Effector memory CD8-positive, alpha-beta T cell (primary cell): ENCODE data around the gene SERPINE1.
A peak's percentile ranks its signal among the peaks of the same experiment; 100 is the strongest.
"Not testable (repeated sequence)": the region's sequence is repeated elsewhere in the genome, so short reads cannot be mapped to it uniquely, and the experiment has no call there.

Experiments used
- ATAC-seq: fragments of 150-1000 bp; cut with Tn5 transposase; replicated peaks from 2 replicates; pipeline ENCODE4 v1.10.0; 2021; ENCODE audit warnings: mild to moderate bottlenecking, moderate library complexity
- DNase-seq, 3 experiments: peaks; one replicate each; pipeline ENCODE4 v3.0.0; 2021
- H3K27ac Mint-ChIP-seq, 2 donors: one replicate each; pipeline ENCODE4 v1.8.0; 2022; ENCODE audit warnings: mild to moderate bottlenecking in 2 of 2, mixed read lengths in 2 of 2, moderate library complexity in 2 of 2
- H3K27me3 Mint-ChIP-seq, 2 donors: one replicate each; pipeline ENCODE4 v1.8.0; 2022; ENCODE audit warnings: mixed read lengths in 2 of 2
- H3K36me3 Mint-ChIP-seq: one replicate; pipeline ENCODE4 v1.8.0; 2022; ENCODE audit warnings: mild to moderate bottlenecking, moderate library complexity, mixed read lengths; ENCODE audit not compliant: insufficient read depth
- H3K4me1 Mint-ChIP-seq, 2 donors: one replicate each; pipeline ENCODE4 v1.8.0; 2022; ENCODE audit warnings: low read depth in 2 of 2, mixed read lengths in 2 of 2
- H3K4me3 Mint-ChIP-seq, 2 donors: one replicate each; pipeline ENCODE4 v1.8.0; 2022; ENCODE audit warnings: mild to moderate bottlenecking in 2 of 2, mixed read lengths in 2 of 2, moderate library complexity in 2 of 2
- H3K9me3 Mint-ChIP-seq, 2 donors: one replicate each; pipeline ENCODE4 v1.8.0; 2022; ENCODE audit warnings: mixed read lengths in 2 of 2
- total RNA-seq, 9 experiments: gene quantifications; one replicate each; lab custom pipeline; 2026; lab: John Stamatoyannopoulos, UW

SERPINE1 gene
- total RNA-seq, result 0.07 to 4.6 (median 0.51) reads per million in 9 experiments

DNA sequence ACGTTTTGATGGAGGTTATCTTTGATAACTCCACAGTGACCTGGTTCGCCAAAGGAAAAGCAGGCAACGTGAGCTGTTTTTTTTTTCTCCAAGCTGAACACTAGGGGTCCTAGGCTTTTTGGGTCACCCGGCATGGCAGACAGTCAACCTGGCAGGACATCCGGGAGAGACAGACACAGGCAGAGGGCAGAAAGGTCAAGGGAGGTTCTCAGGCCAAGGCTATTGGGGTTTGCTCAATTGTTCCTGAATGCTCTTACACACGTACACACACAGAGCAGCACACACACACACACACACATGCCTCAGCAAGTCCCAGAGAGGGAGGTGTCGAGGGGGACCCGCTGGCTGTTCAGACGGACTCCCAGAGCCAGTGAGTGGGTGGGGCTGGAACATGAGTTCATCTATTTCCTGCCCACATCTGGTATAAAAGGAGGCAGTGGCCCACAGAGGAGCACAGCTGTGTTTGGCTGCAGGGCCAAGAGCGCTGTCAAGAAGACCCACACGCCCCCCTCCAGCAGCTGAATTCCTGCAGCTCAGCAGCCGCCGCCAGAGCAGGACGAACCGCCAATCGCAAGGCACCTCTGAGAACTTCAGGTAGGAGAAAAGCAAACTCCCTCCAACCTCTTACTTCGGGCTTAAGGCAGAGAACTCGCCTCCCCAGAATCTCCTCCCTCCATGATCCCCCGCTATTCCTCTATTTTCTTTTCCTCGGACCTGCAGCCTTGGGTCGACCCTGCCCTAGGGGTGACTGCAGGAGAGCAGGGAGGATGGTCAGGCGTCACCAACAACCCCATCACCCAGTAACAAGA is at the start of gene SERPINE1:
Gene SERPINE1 (plus strand): TSS at position 454 of the 809 bp plus-strand sequence. CDS start 1,290 bp downstream, outside the sequence.
- Mint-ChIP-seq H3K4me3 (peak within 1 kb of the TSS; percentile 64 to 74), H3K4me1 (peaks cover 25 to 30% of the 10 kb centered on the region in 2 donors)

DNA sequence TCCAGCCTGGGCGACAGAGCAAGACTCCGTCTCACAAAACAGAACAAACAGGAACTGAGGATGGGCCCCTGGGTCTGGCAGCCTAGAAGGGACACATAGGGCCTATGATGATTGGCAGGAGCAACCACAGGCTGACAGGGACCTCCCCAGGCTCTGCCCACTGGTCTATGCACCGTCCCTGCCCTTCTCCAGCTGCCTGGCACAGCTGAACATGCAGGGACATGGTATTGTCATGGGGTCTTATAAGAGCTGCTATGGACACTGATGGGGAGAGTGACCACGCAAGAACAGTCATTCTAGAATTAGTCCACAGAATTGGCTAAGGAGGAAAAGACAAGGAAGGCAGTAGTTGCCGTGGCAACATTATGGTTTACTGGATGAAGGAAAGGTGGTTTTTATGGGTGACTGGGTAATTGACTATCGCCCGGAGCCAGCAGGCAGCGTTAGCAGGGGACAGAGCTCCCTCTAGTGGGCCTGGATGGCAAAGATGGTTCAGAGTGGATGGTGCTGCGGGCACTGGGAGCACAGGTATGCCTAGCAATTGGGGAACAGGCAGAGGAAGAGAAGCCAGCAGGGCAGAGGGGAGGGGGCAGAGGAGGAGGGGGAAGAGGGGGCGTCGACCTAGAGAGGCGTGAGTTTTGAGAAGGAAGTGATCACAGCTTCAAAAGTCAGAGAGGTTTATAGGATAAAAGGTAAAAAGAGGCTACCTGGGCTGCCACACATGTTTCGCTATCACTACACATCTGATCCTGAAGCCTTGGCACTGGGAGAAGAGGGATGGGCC is 49.4 kb upstream of the SERPINE1 start:
- Mint-ChIP-seq H3K27me3 (peaks cover 18 to 24% of the 10 kb centered on the region in 2 donors), H3K27ac (no peak overlapping the region), H3K36me3 (peaks cover 8% of the 10 kb centered on the region)

More for the DNA sequence above, at the start of gene SERPINE1:
- peak within 1 kb of the TSS; percentile 20 to 63 for H3K27ac Mint-ChIP-seq
- H3K27me3 Mint-ChIP-seq, result peaks cover 49 to 77% of the 10 kb centered on the region in 2 donors
- H3K9me3 Mint-ChIP-seq, result no peaks in the 10 kb centered on the region
- peak; percentile 82 for ATAC-seq
- DNase-seq, result peak; percentile 37 to 43 (median 39)
- no peaks in the 10 kb centered on the region for H3K36me3 Mint-ChIP-seq

DNA sequence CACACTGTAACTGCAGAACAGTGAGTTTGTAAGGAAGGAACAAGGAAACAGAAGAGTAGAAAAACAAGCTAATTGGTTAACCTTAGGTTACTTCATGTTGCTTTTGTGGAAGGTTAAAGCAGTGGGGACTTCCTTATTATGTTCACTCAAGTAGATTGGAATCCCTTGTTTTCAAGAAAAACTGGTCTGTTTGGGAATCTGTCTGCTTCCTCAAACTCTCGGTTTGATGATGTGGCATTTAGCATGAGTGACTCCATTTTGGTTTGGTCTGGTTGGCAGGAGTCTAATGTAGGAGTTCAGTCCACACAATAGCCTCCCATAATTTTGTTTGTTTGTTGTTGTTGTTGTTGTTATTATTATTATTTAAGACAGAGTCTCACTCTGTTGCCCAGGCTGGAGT is 45.5 kb upstream of the SERPINE1 start:
- ATAC-seq (no peak), DNase-seq (no peak)
- H3K9me3 Mint-ChIP-seq, result no peaks in the 10 kb centered on the region
- H3K4me3 Mint-ChIP-seq, result no peak overlapping the region
- H3K36me3 Mint-ChIP-seq, result peaks cover 7% of the 10 kb centered on the region
- peak overlapping the region in 1 of 2 donors; percentile 5 for H3K27ac Mint-ChIP-seq
- H3K27me3 Mint-ChIP-seq, result peaks cover 0 to 15% of the 10 kb centered on the region in 2 donors
- H3K4me1 Mint-ChIP-seq, result peaks cover 14% of the 10 kb centered on the region in 2 donors

More for the DNA sequence above, 49.4 kb upstream of the SERPINE1 start:
- ATAC-seq, result peak; percentile 99
- Mint-ChIP-seq H3K4me3 (no peak overlapping the region), H3K9me3 (no peaks in the 10 kb centered on the region), H3K4me1 (peaks cover 0 to 4% of the 10 kb centered on the region in 2 donors)
- peak; percentile 79 to 86 (median 82) for DNase-seq

DNA sequence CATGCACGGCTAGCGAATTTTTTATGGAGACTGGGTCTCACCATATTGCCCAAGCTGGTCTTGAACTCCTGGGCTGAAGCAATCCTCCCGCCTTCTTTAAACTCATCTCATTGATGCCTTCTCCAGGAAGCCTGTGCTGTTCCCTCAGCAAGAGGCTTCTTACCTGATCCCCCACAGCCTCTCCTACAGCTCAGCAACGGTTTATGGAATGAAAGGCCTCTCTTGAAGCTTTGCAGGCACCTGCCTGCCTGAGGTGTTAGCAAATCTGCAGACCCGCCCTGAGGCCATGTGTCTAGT is 42.1 kb upstream of the SERPINE1 start:
- Mint-ChIP-seq H3K4me1 (peaks cover 24 to 29% of the 10 kb centered on the region in 2 donors), H3K27ac (peak overlapping the region; percentile 99 to 100), H3K27me3 (no peaks in the 10 kb centered on the region), H3K4me3 (peak overlapping the region; percentile 97 to 99), H3K9me3 (no peaks in the 10 kb centered on the region), H3K36me3 (peaks cover 25% of the 10 kb centered on the region)
- no peak for ATAC-seq
- DNase-seq, result no peak

DNA sequence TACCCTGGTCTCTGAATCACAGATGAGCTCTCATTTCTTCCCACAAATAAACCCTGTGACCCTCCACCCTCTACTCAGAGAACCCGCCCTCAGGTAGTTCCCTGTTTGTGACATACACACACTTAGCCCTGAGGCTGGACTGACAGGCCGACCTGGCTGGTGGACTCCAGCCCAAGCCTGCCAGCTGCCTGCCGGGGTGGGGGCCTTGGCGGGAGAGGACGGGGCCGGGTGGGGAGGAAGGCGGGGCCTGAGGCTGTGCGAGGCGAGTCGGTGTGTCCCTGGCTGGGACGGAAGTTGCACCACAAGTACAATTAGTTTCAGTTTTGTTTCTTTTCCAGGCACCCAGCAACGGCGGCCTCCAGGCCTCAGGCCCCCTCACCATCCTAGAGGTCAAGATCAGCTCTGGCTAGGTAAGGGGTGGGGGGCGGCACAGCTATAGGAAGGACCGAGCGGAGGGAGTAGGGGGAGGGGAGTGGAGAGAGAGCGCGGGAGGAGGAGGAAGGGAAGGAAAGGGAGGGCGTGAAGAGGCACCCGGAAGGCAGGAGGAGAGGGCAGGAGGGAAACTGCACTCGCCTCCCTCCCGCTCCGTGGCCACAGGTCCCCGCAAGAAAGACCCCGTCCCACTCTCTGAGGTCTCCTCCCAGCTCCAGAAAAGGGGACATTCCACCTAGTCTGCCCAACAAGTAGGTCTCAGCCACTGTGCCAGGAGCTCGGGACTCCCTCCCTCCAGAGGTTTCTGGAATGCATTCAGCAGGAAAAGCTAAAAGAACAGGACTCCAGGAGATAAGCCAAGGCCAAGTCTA is 41.5 kb upstream of the SERPINE1 start, which contains the start of gene TRIM56:
Gene TRIM56 (plus strand): TSS at position 320 of the 803 bp plus-strand sequence. CDS start 1,832 bp downstream, outside the sequence.
- no peaks in the 10 kb centered on the region for H3K27me3 Mint-ChIP-seq
- ATAC-seq (peak; percentile 94), DNase-seq (peak; percentile 61 to 69 (median 64))
- H3K4me3 Mint-ChIP-seq, result peak within 1 kb of the TSS; percentile 97 to 99
- H3K27ac Mint-ChIP-seq, result peak within 1 kb of the TSS; percentile 99 to 100
- H3K9me3 Mint-ChIP-seq, result no peaks in the 10 kb centered on the region
- peaks cover 25 to 31% of the 10 kb centered on the region in 2 donors for H3K4me1 Mint-ChIP-seq
- H3K36me3 Mint-ChIP-seq, result peaks cover 30% of the 10 kb centered on the region

DNA sequence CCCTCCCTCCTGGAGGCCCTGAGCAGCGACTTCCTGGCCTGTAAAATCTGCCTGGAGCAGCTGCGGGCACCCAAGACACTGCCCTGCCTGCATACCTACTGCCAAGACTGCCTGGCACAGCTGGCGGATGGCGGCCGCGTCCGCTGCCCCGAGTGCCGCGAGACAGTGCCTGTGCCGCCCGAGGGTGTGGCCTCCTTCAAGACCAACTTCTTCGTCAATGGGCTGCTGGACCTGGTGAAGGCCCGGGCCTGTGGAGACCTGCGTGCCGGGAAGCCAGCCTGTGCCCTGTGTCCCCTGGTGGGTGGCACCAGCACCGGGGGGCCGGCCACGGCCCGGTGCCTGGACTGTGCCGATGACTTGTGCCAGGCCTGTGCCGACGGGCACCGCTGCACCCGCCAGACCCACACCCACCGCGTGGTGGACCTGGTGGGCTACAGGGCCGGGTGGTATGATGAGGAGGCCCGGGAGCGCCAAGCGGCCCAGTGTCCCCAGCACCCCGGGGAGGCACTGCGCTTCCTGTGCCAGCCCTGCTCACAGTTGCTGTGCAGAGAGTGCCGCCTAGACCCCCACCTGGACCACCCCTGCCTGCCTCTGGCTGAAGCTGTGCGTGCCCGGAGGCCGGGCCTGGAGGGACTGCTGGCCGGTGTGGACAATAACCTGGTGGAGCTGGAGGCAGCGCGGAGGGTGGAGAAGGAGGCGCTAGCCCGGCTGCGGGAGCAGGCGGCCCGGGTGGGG is 39.4 kb upstream of the SERPINE1 start:
- peak overlapping the region; percentile 35 to 62 for H3K27ac Mint-ChIP-seq
- peaks cover 30 to 39% of the 10 kb centered on the region in 2 donors for H3K4me1 Mint-ChIP-seq
- H3K36me3 Mint-ChIP-seq, result peaks cover 37% of the 10 kb centered on the region
- H3K4me3 Mint-ChIP-seq, result peak overlapping the region; percentile 23 to 99
- no peaks in the 10 kb centered on the region for H3K27me3 Mint-ChIP-seq
- H3K9me3 Mint-ChIP-seq, result no peaks in the 10 kb centered on the region
- DNase-seq (no peak), ATAC-seq (no peak)

DNA sequence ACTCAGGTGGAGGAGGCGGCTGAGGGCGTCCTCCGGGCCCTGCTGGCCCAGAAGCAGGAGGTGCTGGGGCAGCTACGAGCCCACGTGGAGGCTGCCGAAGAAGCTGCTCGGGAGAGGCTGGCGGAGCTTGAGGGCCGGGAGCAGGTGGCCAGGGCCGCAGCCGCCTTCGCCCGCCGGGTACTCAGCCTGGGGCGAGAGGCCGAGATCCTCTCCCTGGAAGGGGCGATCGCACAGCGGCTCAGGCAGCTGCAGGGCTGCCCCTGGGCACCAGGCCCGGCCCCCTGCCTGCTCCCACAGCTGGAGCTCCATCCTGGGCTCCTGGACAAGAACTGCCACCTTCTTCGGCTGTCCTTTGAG is 38.9 kb upstream of the SERPINE1 start:
- Mint-ChIP-seq H3K36me3 (peaks cover 37% of the 10 kb centered on the region), H3K27ac (peak overlapping the region; percentile 35 to 62), H3K9me3 (no peaks in the 10 kb centered on the region), H3K4me3 (peak overlapping the region in 1 of 2 donors; percentile 23), H3K27me3 (no peaks in the 10 kb centered on the region), H3K4me1 (peaks cover 30 to 39% of the 10 kb centered on the region in 2 donors)
- no peak for ATAC-seq
- DNase-seq, result no peak

DNA sequence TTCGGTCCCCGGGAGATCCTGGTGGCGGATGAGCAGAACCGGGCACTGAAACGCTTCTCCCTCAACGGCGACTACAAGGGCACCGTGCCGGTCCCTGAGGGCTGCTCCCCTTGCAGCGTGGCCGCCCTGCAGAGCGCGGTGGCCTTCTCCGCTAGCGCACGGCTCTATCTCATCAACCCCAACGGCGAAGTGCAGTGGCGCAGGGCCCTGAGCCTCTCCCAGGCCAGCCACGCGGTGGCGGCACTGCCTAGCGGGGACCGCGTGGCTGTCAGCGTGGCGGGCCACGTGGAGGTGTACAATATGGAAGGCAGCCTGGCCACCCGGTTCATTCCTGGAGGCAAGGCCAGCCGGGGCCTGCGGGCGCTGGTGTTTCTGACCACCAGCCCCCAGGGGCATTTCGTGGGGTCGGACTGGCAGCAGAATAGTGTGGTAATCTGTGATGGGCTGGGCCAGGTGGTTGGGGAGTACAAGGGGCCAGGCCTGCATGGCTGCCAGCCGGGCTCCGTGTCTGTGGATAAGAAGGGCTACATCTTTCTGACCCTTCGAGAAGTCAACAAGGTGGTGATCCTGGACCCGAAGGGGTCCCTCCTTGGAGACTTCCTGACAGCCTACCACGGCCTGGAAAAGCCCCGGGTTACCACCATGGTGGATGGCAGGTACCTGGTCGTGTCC is 37.9 kb upstream of the SERPINE1 start:
- Mint-ChIP-seq H3K4me3 (peak overlapping the region; percentile 19 to 53), H3K4me1 (peaks cover 31 to 42% of the 10 kb centered on the region in 2 donors), H3K27ac (peak overlapping the region; percentile 54 to 62), H3K9me3 (no peaks in the 10 kb centered on the region), H3K27me3 (no peaks in the 10 kb centered on the region), H3K36me3 (peaks cover 42% of the 10 kb centered on the region)
- no peak for DNase-seq
- ATAC-seq, result no peak

DNA sequence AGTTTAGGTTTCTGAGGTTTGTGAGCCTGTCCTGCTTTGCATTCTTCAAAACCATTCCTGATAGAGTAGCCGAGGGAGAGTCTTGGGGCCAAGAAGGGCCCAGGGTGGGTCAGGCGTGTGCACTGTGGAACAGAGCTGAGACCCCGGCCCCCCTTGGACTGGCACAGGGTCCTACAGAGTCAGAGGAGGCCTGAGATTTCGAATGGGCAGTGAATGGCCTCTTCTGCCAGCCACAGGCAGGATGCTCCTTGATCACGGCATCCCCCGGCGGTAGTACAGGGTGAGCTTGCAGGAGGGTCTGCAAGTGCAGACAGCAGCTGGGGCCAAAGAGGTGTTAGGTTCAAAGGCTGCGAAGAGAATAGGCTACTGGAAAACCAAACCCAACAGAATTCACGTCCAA is 37.0 kb upstream of the SERPINE1 start:
- H3K9me3 Mint-ChIP-seq, result no peaks in the 10 kb centered on the region
- no peak overlapping the region for H3K4me3 Mint-ChIP-seq
- H3K27ac Mint-ChIP-seq, result peak overlapping the region; percentile 54 to 62
- peaks cover 42% of the 10 kb centered on the region for H3K36me3 Mint-ChIP-seq
- H3K27me3 Mint-ChIP-seq, result no peaks in the 10 kb centered on the region
- ATAC-seq, result no peak
- peaks cover 28 to 45% of the 10 kb centered on the region in 2 donors for H3K4me1 Mint-ChIP-seq
- DNase-seq, result no peak

DNA sequence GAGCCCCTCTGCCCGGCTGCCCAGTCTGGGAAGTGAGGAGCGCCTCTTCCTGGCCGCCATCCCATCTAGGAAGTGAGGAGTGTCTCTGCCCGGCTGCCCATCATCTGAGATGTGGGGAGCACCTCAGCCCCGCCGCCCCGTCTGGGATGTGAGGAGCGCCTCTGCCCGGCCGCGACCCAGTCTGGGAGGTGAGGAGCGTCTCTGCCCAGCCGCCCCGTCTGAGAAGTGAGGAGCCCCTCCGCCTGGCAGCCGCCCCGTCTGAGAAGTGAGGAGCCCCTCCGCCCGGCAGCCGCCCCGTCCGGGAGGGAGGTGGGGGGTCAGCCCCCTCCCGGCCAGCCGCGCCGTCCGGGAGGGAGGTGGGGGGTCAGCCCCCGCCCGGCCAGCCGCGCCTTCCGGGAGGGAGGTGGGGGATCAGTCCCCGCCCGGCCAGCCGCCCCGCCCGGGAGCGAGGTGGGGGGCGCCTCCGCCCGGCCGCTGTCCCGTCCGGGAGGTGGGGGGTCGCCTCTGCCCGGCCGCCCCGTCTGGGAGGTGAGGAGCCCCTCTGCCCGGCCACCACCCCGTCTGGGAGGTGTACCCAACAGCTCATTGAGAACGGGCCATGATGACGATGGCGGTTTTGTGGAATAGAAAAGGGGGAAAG is 34.5 kb upstream of the SERPINE1 start:
- not testable (repeated sequence) for H3K27ac Mint-ChIP-seq, H3K9me3 Mint-ChIP-seq

DNA sequence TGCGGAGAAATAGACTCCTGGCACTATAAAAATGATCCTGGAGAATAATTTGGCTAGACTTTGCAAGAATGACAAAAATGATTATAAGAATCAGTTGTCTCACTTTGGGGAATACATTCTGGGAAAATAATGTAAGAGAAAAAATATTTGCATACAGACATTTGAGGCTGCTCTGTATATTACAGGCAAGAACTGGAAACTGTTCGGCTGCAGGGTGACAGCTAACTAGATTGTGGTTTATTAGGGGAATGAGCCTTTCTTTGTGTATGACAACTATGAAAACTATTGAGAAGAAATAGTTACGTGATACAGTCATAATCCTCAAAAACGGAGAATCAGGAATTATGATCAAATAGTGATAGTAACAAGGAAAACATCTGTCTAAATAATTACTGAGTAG is 33.0 kb upstream of the SERPINE1 start:
- H3K36me3 Mint-ChIP-seq, result peaks cover 27% of the 10 kb centered on the region
- no peaks in the 10 kb centered on the region for H3K27me3 Mint-ChIP-seq
- H3K4me3 Mint-ChIP-seq, result no peak overlapping the region
- H3K4me1 Mint-ChIP-seq, result peaks cover 23 to 35% of the 10 kb centered on the region in 2 donors
- no peaks in the 10 kb centered on the region for H3K9me3 Mint-ChIP-seq
- peak overlapping the region in 1 of 2 donors; percentile 71 for H3K27ac Mint-ChIP-seq
- ATAC-seq (no peak), DNase-seq (no peak)

More for the DNA sequence above, 34.5 kb upstream of the SERPINE1 start:
- ATAC-seq, DNase-seq, H3K4me3 Mint-ChIP-seq, H3K27me3 Mint-ChIP-seq: not testable (repeated sequence)
- Mint-ChIP-seq H3K4me1 (peaks cover 26 to 37% of the 10 kb centered on the region in 2 donors), H3K36me3 (peaks cover 37% of the 10 kb centered on the region)
